Neural cell (in vitro differentiated cells): Measurements from ENCODE around the gene RRP1.

Experiments
- CTCF ChIP-seq: fragments of 450-650 bp; IDR thresholded peaks from 2 replicates; pipeline ENCODE4 v1.5.1; 2014; ENCODE audit warnings: antibody characterized with exemption, mild to moderate bottlenecking, moderate library complexity; ENCODE audit not compliant: poor library complexity, severe bottlenecking
- EP300 ChIP-seq: fragments of 450-650 bp; conservative IDR thresholded peaks from 2 replicates; pipeline ENCODE4 v1.6.1; 2014; ENCODE audit warnings: antibody characterized with exemption, mild to moderate bottlenecking, moderate library complexity; ENCODE audit not compliant: poor library complexity, severe bottlenecking
- EZH2 ChIP-seq: fragments of 200-600, 300-800 bp; shearing (Covaris generic), sonication (generic); IDR thresholded peaks from 2 replicates; pipeline ENCODE4 v1.6.1; 2014; ENCODE audit warnings: antibody characterized with exemption, low read length, borderline replicate concordance, mild to moderate bottlenecking; ENCODE audit not compliant: insufficient read depth, poor library complexity, severe bottlenecking
- MXI1 ChIP-seq: fragments of 450-650 bp; conservative IDR thresholded peaks from 2 replicates; pipeline ENCODE4 v1.6.1; 2014; ENCODE audit warnings: antibody characterized with exemption, mild to moderate bottlenecking; ENCODE audit not compliant: poor library complexity, severe bottlenecking
- POLR2AphosphoS5 ChIP-seq: IDR thresholded peaks from 2 replicates; pipeline ENCODE4 v1.6.1; 2012
- TAF1 ChIP-seq: IDR thresholded peaks from 2 replicates; pipeline ENCODE4 v1.6.1; 2012; ENCODE audit warnings: low read depth

GRCh38 chr21:43827015-43827611 is 37.7 kb downstream of the RRP1 start:
- TF ChIP-seq CTCF, result no peak
- TF ChIP-seq EP300, result no peak
- TF ChIP-seq EZH2, result no peak
- no peak for TF ChIP-seq POLR2AphosphoS5
- no peak for TF ChIP-seq MXI1
- TF ChIP-seq TAF1, result no peak
